SK-N-SH (cell line): Measurements from ENCODE around the gene TESMIN. TPM values are rescaled to one million over a fixed set of nuclear protein-coding genes. Genes with fewer than 3 reads are reported as not detected.

Source experiments
- CTCF ChIA-PET: fragments of 300-600, 350-600 bp; formaldehyde crosslinking; extraction: SDS; loops from one replicate; lab custom pipeline; 2021; lab: Yijun Ruan, JAX
- POLR2A ChIA-PET: fragments of 350-600 bp; sonication (Branson Sonifier 250); formaldehyde crosslinking; extraction: SDS; loops from one replicate; lab custom pipeline; 2020; ENCODE audit warnings: antibody characterized with exemption, inconsistent platforms; lab: Yijun Ruan, JAX
- DNase-seq: peaks from one replicate; pipeline ENCODE4 v3.0.0; 2012
- H2AFZ ChIP-seq: fragments of 200-600 bp; sonication (generic); 2 replicates; pipeline ENCODE4 v1.8.1; 2016; ENCODE audit warnings: antibody characterized with exemption, mild to moderate bottlenecking, low read depth
- H3F3A ChIP-seq: fragments of 200-600 bp; sonication (generic); replicated peaks from 2 replicates; pipeline ENCODE3; 2016; ENCODE audit warnings: antibody characterized with exemption, mild to moderate bottlenecking; ENCODE audit not compliant: insufficient read depth
- H3K27ac ChIP-seq, 2 experiments: fragments of 200-500 bp in 1 of 2; fragments of 200-600 bp in 1 of 2; sonication (Bioruptor generic) in 1 of 2; sonication (generic), shearing (Covaris generic) in 1 of 2; 2 replicates each; pipeline versions ENCODE4 v1.5.1 to v1.6.1; 2014 to 2016; ENCODE audit warnings: low read depth in 2 of 2, inconsistent platforms in 1 of 2, low read length in 1 of 2, mild to moderate bottlenecking in 1 of 2, mixed read lengths in 1 of 2
- H3K27me3 ChIP-seq: fragments of 200-600 bp; sonication (generic), shearing (Covaris generic); 2 replicates; pipeline ENCODE4 v1.6.1; 2016; ENCODE audit warnings: mixed run types; ENCODE audit not compliant: insufficient read depth
- H3K36me3 ChIP-seq, 2 experiments: fragments of 200-500 bp in 1 of 2; fragments of 200-600 bp in 1 of 2; sonication (Bioruptor generic) in 1 of 2; sonication (generic) in 1 of 2; replicated peaks in 1 of 2; 2 replicates each; pipeline versions ENCODE3 to v1.5.1; 2014 to 2016; ENCODE audit warnings: low read length in 1 of 2, mild to moderate bottlenecking in 1 of 2; ENCODE audit not compliant: insufficient read depth in 2 of 2, control insufficient read depth in 1 of 2
- H3K4me1 ChIP-seq, 2 experiments: fragments of 200-500 bp in 1 of 2; fragments of 200-600 bp in 1 of 2; sonication (Bioruptor generic) in 1 of 2; sonication (generic), shearing (Covaris generic) in 1 of 2; 2 replicates each; pipeline versions ENCODE4 v1.5.1 to v1.6.1; 2014 to 2016; ENCODE audit warnings: low read depth in 1 of 2, low read length in 1 of 2, mixed run types in 1 of 2; ENCODE audit not compliant: insufficient read depth in 2 of 2, control insufficient read depth in 1 of 2
- H3K4me2 ChIP-seq: fragments of 200-600 bp; sonication (generic), shearing (Covaris generic); 2 replicates; pipeline ENCODE4 v1.6.1; 2017; ENCODE audit warnings: mixed run types
- H3K4me3 ChIP-seq, 2 experiments: fragments of 200-500 bp in 1 of 2; fragments of 200-600 bp in 1 of 2; sonication (Bioruptor generic) in 1 of 2; sonication (generic), shearing (Covaris generic) in 1 of 2; 2 replicates each; pipeline versions ENCODE4 v1.5.1 to v1.8.1; 2014 to 2016; ENCODE audit warnings: low read depth in 2 of 2, inconsistent platforms in 1 of 2, low read length in 1 of 2, mild to moderate bottlenecking in 1 of 2, mixed read lengths in 1 of 2, moderate library complexity in 1 of 2
- H3K79me2 ChIP-seq: fragments of 200-600 bp; sonication (generic); 2 replicates; pipeline ENCODE4 v1.8.1; 2017; ENCODE audit warnings: mild to moderate bottlenecking; ENCODE audit not compliant: insufficient read depth
- H3K9ac ChIP-seq: fragments of 200-600 bp; sonication (generic); 2 replicates; pipeline ENCODE4 v1.6.1; 2017; ENCODE audit warnings: mixed run types
- H3K9me2 ChIP-seq: fragments of 200-600 bp; sonication (generic); 2 replicates; pipeline ENCODE4 v1.6.1; 2017; ENCODE audit warnings: mixed run types
- H3K9me3 ChIP-seq: fragments of 200-600 bp; sonication (generic); 2 replicates; pipeline ENCODE4 v1.6.1; 2017; ENCODE audit warnings: mixed run types, mild to moderate bottlenecking, moderate library complexity
- H4K20me1 ChIP-seq: fragments of 200-600 bp; sonication (generic); 2 replicates; pipeline ENCODE4 v1.6.1; 2017; ENCODE audit warnings: mild to moderate bottlenecking, mixed run types; ENCODE audit not compliant: insufficient read depth
- EP300 ChIP-seq, 2 experiments: IDR thresholded peaks; 2 replicates each; pipeline versions ENCODE4 v1.4.0 to v1.6.1; 2012; ENCODE audit warnings: borderline replicate concordance in 1 of 2, low read depth in 1 of 2, low read length in 1 of 2
- GABPA ChIP-seq: IDR thresholded peaks from 2 replicates; pipeline ENCODE4 v1.4.0; 2012; ENCODE audit warnings: low read depth, mild to moderate bottlenecking
- GATA2 ChIP-seq: sonication (generic); formaldehyde crosslinking; IDR thresholded peaks from 2 replicates; pipeline ENCODE4 v1.5.0; 2020; ENCODE audit warnings: mild to moderate bottlenecking, missing genetic modification reagents
- MXI1 ChIP-seq: IDR thresholded peaks from 2 replicates; pipeline ENCODE4 v1.6.1; 2012; ENCODE audit warnings: mild to moderate bottlenecking, low read depth, low read length, improper control_type of control experiment
- NFIC ChIP-seq: IDR thresholded peaks from 2 replicates; pipeline ENCODE4 v1.4.0; 2012; ENCODE audit warnings: borderline replicate concordance
- NRF1 ChIP-seq: IDR thresholded peaks from 2 replicates; pipeline ENCODE4 v1.6.1; 2012; ENCODE audit warnings: low read depth, mild to moderate bottlenecking, low read length
- POLR2AphosphoS5 ChIP-seq: IDR thresholded peaks from 2 replicates; pipeline ENCODE4 v1.6.1; 2012; ENCODE audit warnings: low read depth, low read length
- RAD21 ChIP-seq: IDR thresholded peaks from 2 replicates; pipeline ENCODE4 v1.6.1; 2012; ENCODE audit warnings: mild to moderate bottlenecking, low read length
- RXRA ChIP-seq: IDR thresholded peaks from 2 replicates; pipeline ENCODE4 v1.4.0; 2012; ENCODE audit warnings: low read depth, mild to moderate bottlenecking, borderline replicate concordance
- SMC3 ChIP-seq: IDR thresholded peaks from 2 replicates; pipeline ENCODE4 v1.6.1; 2012; ENCODE audit warnings: low read depth, low read length, improper control_type of control experiment
- WGBS: methylation state at CpG from one replicate; pipeline ENCODE4 v1.1.6; 2017; ENCODE audit warnings: low lambda C conversion rate; 5-methylcytosine and 5-hydroxymethylcytosine counted together
- polyA plus RNA-seq, 3 experiments: library from polyadenylated mRNA; depleted of rRNA; stranded (reverse); fragments of >200 nt; gene quantifications; 2 replicates each; pipeline ENCODE4 v1.2.3, GENCODE V29; 2012
- TF ChIP-seq, protein P1 (sequence below): fragments of 150-350 bp; IDR thresholded peaks from 2 replicates; pipeline ENCODE4 v1.6.1; 2016; ENCODE audit warnings: mild to moderate bottlenecking, low read depth, low read length
- TF ChIP-seq, protein P2 (sequence below): fragments of 150-350 bp; IDR thresholded peaks from 2 replicates; pipeline ENCODE4 v1.6.1; 2017; ENCODE audit warnings: antibody characterized with exemption, low read length, low read depth, borderline replicate concordance
- TF ChIP-seq, protein P3 (sequence below): IDR thresholded peaks from 2 replicates; pipeline ENCODE4 v1.6.1; 2012; ENCODE audit warnings: mild to moderate bottlenecking, low read depth, low read length, moderate library complexity

Gene TESMIN
- polyA plus RNA-seq, 1 of the 3 experiments (the other 2 are of a cell fraction) = 3.5 TPM

DNA sequence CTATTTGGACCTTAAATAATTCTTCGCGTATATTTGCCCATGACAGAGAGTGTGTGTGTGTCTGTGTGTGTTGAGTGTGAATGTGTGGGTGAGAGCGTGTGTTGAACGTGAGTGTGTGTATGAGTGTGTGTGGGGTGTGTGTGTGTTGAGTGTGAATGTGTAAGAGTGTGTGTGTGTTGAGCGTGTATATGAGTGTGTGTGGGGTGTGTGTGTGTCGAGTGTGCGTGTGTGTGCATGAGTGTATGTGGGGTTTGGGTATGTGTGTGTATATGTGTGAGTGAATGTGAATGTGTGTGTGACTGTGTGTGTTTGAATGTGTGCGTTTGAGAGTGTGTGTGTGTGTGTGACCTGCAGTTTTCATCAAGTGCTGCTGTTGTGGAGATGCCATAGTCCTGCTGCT, 40.2 kb downstream of the TESMIN start (continued):
- TF ChIP-seq, protein P1, sequence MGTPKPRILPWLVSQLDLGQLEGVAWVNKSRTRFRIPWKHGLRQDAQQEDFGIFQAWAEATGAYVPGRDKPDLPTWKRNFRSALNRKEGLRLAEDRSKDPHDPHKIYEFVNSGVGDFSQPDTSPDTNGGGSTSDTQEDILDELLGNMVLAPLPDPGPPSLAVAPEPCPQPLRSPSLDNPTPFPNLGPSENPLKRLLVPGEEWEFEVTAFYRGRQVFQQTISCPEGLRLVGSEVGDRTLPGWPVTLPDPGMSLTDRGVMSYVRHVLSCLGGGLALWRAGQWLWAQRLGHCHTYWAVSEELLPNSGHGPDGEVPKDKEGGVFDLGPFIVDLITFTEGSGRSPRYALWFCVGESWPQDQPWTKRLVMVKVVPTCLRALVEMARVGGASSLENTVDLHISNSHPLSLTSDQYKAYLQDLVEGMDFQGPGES = no peak
- TF ChIP-seq EP300 (IDR thresholded peaks at IDR 0.05; ENCODE audit: borderline replicate concordance in 1 of 2, low read depth in 1 of 2, low read length in 1 of 2) (no peak), NFIC (no peak), POLR2AphosphoS5 (no peak), SMC3 (no peak), NRF1 (no peak), MXI1 (no peak), GATA2 (CRISPR knock-in tag) (no peak), GABPA (no peak), RAD21 (no peak), RXRA (no peak)
- TF ChIP-seq, protein P2, sequence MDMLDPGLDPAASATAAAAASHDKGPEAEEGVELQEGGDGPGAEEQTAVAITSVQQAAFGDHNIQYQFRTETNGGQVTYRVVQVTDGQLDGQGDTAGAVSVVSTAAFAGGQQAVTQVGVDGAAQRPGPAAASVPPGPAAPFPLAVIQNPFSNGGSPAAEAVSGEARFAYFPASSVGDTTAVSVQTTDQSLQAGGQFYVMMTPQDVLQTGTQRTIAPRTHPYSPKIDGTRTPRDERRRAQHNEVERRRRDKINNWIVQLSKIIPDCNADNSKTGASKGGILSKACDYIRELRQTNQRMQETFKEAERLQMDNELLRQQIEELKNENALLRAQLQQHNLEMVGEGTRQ = no peak
- TF ChIP-seq, protein P3, sequence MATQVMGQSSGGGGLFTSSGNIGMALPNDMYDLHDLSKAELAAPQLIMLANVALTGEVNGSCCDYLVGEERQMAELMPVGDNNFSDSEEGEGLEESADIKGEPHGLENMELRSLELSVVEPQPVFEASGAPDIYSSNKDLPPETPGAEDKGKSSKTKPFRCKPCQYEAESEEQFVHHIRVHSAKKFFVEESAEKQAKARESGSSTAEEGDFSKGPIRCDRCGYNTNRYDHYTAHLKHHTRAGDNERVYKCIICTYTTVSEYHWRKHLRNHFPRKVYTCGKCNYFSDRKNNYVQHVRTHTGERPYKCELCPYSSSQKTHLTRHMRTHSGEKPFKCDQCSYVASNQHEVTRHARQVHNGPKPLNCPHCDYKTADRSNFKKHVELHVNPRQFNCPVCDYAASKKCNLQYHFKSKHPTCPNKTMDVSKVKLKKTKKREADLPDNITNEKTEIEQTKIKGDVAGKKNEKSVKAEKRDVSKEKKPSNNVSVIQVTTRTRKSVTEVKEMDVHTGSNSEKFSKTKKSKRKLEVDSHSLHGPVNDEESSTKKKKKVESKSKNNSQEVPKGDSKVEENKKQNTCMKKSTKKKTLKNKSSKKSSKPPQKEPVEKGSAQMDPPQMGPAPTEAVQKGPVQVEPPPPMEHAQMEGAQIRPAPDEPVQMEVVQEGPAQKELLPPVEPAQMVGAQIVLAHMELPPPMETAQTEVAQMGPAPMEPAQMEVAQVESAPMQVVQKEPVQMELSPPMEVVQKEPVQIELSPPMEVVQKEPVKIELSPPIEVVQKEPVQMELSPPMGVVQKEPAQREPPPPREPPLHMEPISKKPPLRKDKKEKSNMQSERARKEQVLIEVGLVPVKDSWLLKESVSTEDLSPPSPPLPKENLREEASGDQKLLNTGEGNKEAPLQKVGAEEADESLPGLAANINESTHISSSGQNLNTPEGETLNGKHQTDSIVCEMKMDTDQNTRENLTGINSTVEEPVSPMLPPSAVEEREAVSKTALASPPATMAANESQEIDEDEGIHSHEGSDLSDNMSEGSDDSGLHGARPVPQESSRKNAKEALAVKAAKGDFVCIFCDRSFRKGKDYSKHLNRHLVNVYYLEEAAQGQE = no peak

DNA sequence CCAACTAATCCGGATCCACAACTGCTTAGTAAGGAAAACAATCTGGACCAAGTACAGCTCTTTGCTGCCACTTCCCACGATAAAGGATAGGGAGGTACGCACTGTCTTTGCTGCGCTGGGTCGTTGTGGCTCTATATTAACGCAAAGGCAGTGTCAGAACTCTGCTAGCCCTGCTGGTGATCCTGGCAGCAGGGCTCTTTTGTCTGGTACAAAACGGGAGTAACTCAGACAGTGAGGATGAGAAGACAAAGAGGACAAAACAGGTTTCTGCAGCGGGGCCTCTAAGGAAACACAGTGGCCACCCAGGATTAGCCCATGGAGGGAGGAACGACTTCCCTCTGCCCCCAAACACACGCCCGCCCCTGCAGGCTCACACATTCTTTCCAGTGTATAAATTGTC, 40.9 kb downstream of the TESMIN start:
- ChIA-PET CTCF (no interaction called here), POLR2A (no interaction called here)
- Histone ChIP-seq H3K36me3 (no peaks in the 10 kb centered on the region), H3K79me2 (no peaks in the 10 kb centered on the region), H4K20me1 (no peaks in the 10 kb centered on the region), H3K9ac (no peak overlapping the region), H3F3A (no peaks in the 10 kb centered on the region), H3K9me3 (no peaks in the 10 kb centered on the region), H3K4me3 (no peak overlapping the region), H3K4me1 (peaks cover 0 to 9% of the 10 kb centered on the region in 2 experiments; a peak in 1 of 4 replicates), H3K27me3 (no peaks in the 10 kb centered on the region), H3K4me2 (no peak overlapping the region), H3K27ac (no peak overlapping the region), H3K9me2 (no peaks in the 10 kb centered on the region), H2AFZ (no peak overlapping the region)
- WGBS = 78% methylated on average over 11 of the region's 11 CpGs
- TF ChIP-seq, protein P1 = no peak
- DNase-seq = no peak
